IMR-90 (cell line): ENCODE data around the gene MACC1.

ENCODE experiments used
- CTCF ChIP-seq: conservative IDR thresholded peaks from 2 replicates; pipeline ENCODE4 v1.5.1; 2012; ENCODE audit warnings: mild to moderate bottlenecking, low read depth, low read length, improper control_type of control experiment
- MAFK ChIP-seq: IDR thresholded peaks from 2 replicates; pipeline ENCODE4 v1.6.1; 2012; ENCODE audit warnings: low read depth, low read length, improper control_type of control experiment
- MAZ ChIP-seq: IDR thresholded peaks from 2 replicates; pipeline ENCODE4 v1.6.1; 2012; ENCODE audit warnings: low read depth, mild to moderate bottlenecking, low read length, improper control_type of control experiment, moderate library complexity, borderline replicate concordance
- MXI1 ChIP-seq: IDR thresholded peaks from 2 replicates; pipeline ENCODE4 v1.6.1; 2012; ENCODE audit warnings: low read depth, mild to moderate bottlenecking, low read length, moderate library complexity, borderline replicate concordance
- POLR2A ChIP-seq: IDR thresholded peaks from 2 replicates; pipeline ENCODE4 v1.6.1; 2012; ENCODE audit warnings: mild to moderate bottlenecking, low read depth, low read length
- RAD21 ChIP-seq: IDR thresholded peaks from 2 replicates; pipeline ENCODE4 v1.6.1; 2012; ENCODE audit warnings: low read length, improper control_type of control experiment
- RCOR1 ChIP-seq: IDR thresholded peaks from 2 replicates; pipeline ENCODE4 v1.6.1; 2012; ENCODE audit warnings: mild to moderate bottlenecking, low read length, improper control_type of control experiment; ENCODE audit not compliant: insufficient replicate concordance
- RFX5 ChIP-seq: IDR thresholded peaks from 2 replicates; pipeline ENCODE4 v1.8.0; 2012; ENCODE audit warnings: low read depth, mild to moderate bottlenecking, low read length, moderate library complexity
- SMC3 ChIP-seq: fragments of 150-350 bp; IDR thresholded peaks from 2 replicates; pipeline ENCODE4 v1.6.1; 2016; ENCODE audit warnings: low read depth, mild to moderate bottlenecking, antibody characterized with exemption, low read length, moderate library complexity

DNA sequence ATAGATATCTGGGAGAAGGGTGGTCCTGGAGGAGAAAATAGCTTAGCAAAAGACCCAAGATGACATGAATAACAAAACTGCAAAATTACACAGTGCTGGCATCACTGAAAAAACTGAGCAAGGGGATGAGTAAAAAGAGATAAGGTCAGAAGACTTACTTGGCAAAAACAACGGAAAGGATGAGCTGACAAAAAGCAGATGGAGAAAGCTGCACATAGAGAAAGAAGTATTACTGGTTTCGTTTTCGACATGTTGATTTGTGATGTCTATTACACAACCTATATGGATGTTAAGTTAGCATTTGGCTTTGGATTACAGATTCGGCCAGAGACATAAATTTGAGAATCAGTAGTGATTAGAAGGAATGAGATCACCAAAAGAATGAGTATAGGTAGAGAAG is 132.1 kb downstream of the MACC1 start:
- TF ChIP-seq POLR2A (no peak), CTCF (no peak), MXI1 (no peak), RAD21 (no peak), SMC3 (no peak), RCOR1 (no peak), MAFK (no peak), RFX5 (no peak), MAZ (no peak)
